Immature natural killer cell (primary cell): Measurements from ENCODE around the gene TRAPPC6A. TPM values are rescaled to one million over a fixed set of nuclear protein-coding genes. Genes with fewer than 3 reads are reported as not detected.

ENCODE experiments used
- DNase-seq, 3 donors: peaks; one replicate each; pipeline ENCODE4 v3.0.0; 2022; ENCODE audit warnings: mixed read lengths in 1 of 3
- H3K27ac Mint-ChIP-seq, 6 donors: one replicate each; pipeline ENCODE4 v1.8.0; 2020; ENCODE audit warnings: mixed read lengths in 6 of 6, mild to moderate bottlenecking in 5 of 6, inconsistent platforms in 4 of 6, moderate library complexity in 3 of 6
- H3K27me3 Mint-ChIP-seq, 3 donors: one replicate each; pipeline ENCODE4 v1.8.0; 2020 to 2021; ENCODE audit warnings: low read depth in 3 of 3, mild to moderate bottlenecking in 3 of 3, mixed read lengths in 3 of 3, moderate library complexity in 3 of 3, inconsistent platforms in 1 of 3
- H3K36me3 Mint-ChIP-seq, 3 donors: one replicate each; pipeline ENCODE4 v1.8.0; 2020; ENCODE audit warnings: mixed read lengths in 3 of 3, inconsistent platforms in 2 of 3, mild to moderate bottlenecking in 2 of 3
- H3K4me1 Mint-ChIP-seq, 2 donors: one replicate each; pipeline ENCODE4 v1.8.0; 2020; ENCODE audit warnings: inconsistent platforms in 2 of 2, mild to moderate bottlenecking in 2 of 2, mixed read lengths in 2 of 2, moderate library complexity in 1 of 2
- H3K4me3 Mint-ChIP-seq, 5 donors: one replicate each; pipeline ENCODE4 v1.8.0; 2020; ENCODE audit warnings: mild to moderate bottlenecking in 5 of 5, mixed read lengths in 5 of 5, inconsistent platforms in 3 of 5, moderate library complexity in 3 of 5
- H3K9me3 Mint-ChIP-seq, 6 donors: one replicate each; pipeline ENCODE4 v1.8.0; 2020; ENCODE audit warnings: mild to moderate bottlenecking in 6 of 6, mixed read lengths in 6 of 6, inconsistent platforms in 4 of 6, moderate library complexity in 3 of 6
- polyA plus RNA-seq, 3 donors: library from polyadenylated mRNA; unstranded; fragments of 300-500 nt; fragmentation: Illumina TruSeq; gene quantifications; one replicate each; pipeline ENCODE4 v1.2.3, GENCODE V29; 2021

TRAPPC6A gene
- polyA plus RNA-seq, 3 donors from 2014 or later, result 132 to 193 (median 166) TPM

- Mint-ChIP-seq H3K36me3 (no peaks in the 10 kb centered on the region), H3K27me3 (peaks cover 0 to 18% (median 10%) of the 10 kb centered on the region in 3 donors), H3K27ac (peak overlapping the region in 4 of 6 donors; percentile 56 to 82 (median 67)), H3K9me3 (no peaks in the 10 kb centered on the region), H3K4me1 (peaks cover 16 to 19% of the 10 kb centered on the region in 2 donors), H3K4me3 (peak overlapping the region; percentile 76 to 86 (median 84))
- DNase-seq, result peak; percentile 22 to 28 (median 23)
These were observed 24.5 kb downstream of the TRAPPC6A start for GRCh38 chr19:45153339-45154063.

DNA sequence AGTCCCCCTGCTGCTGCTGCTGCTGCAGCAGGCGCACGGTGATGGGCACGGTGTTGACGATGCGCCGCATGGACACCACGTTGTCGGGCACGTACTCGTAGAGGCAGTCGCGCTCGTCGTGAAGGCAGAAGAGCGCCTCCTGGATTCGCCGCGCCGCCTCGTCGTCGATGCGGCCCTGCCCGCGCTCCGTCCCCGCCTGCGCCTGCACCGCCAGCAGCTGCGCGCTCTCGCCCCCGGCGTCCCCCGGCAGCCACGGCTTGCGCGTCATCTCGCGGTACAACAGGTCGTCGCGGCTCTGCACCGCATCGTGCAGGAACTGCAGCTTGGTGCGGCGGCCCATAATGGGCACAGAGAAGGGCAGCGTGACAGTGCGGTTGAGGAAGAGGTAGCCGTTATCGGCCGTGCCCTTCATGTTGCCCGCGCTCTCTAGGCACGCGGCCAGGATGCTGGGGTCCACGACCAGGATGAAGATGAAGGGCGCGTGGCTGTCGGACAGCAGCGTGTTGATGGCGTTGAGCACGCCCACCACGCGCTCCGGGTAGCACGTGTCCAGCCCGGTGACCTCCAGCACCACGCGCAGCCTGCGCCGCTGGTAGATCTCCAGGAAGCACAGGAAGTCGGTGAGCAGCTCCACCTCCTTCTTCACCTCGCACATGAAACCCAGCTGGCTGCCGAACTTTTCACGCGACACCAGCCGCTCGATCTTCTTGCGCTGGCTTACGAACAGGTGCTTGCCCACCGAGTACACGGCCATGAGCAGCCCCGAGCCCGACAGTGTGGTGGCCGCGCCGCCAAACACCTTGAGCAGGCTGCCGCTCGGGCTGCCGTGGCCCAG is 25.3 kb downstream of the TRAPPC6A start:
- H3K27me3 Mint-ChIP-seq, result peaks cover 0 to 12% (median 8%) of the 10 kb centered on the region in 3 donors
- DNase-seq, result peak; percentile 64 to 68 (median 67)
- no peaks in the 10 kb centered on the region for H3K36me3 Mint-ChIP-seq
- H3K4me1 Mint-ChIP-seq, result peaks cover 16 to 19% of the 10 kb centered on the region in 2 donors
- H3K4me3 Mint-ChIP-seq, result peak overlapping the region; percentile 76 to 86 (median 84)
- no peaks in the 10 kb centered on the region for H3K9me3 Mint-ChIP-seq
- peak overlapping the region; percentile 53 to 82 (median 68) for H3K27ac Mint-ChIP-seq

DNA sequence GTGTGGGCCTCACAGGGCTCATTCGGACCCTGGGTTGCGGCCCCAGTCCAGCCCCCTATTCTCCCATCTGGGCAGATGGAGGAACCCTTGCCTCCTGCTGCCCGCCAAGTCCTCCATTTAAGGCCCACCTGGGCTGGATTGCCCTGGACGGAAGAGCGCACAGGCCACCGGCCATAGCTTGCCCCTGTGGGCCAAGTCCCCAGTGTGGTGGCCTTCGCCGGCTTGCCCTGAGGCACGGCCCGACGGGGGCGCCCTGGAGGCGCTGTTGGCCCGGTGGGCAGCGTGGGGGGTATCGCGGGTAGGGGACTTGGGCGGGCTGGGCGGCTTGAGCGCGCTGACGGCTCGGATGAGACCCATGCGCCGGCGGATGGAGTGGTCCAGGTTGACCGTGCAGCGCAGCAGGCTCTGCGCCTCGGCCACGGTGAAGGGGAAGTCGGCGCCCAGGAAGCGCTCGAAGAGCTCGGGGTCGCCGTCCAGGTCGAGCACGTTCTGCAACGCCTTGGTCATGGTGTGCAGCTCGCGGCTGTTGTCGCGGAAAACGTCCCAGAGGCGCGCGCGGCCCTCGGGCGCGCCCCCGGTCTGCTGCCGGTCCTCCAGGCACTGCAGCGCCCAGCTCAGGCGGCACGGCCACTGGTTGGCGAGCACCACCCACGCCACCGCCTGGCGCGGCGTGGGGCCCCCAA is 26.1 kb downstream of the TRAPPC6A start:
- H3K9me3 Mint-ChIP-seq, result no peaks in the 10 kb centered on the region
- H3K4me1 Mint-ChIP-seq, result peaks cover 16 to 19% of the 10 kb centered on the region in 2 donors
- H3K36me3 Mint-ChIP-seq, result peaks cover 0 to 3% (median 0%) of the 10 kb centered on the region in 3 donors
- peaks cover 0 to 11% (median 10%) of the 10 kb centered on the region in 3 donors for H3K27me3 Mint-ChIP-seq
- no peak for DNase-seq
- H3K27ac Mint-ChIP-seq, result no peak overlapping the region
- H3K4me3 Mint-ChIP-seq, result peak overlapping the region; percentile 30 to 85 (median 53)

GRCh38 chr19:45151320-45151719 is 26.7 kb downstream of the TRAPPC6A start:
- peaks cover 0 to 11% (median 9%) of the 10 kb centered on the region in 3 donors for H3K27me3 Mint-ChIP-seq
- peak overlapping the region in 4 of 5 donors; percentile 33 to 68 (median 46) for H3K4me3 Mint-ChIP-seq
- peaks cover 0 to 3% (median 0%) of the 10 kb centered on the region in 3 donors for H3K36me3 Mint-ChIP-seq
- H3K27ac Mint-ChIP-seq, result no peak overlapping the region
- peaks cover 16 to 19% of the 10 kb centered on the region in 2 donors for H3K4me1 Mint-ChIP-seq
- no peaks in the 10 kb centered on the region for H3K9me3 Mint-ChIP-seq
- DNase-seq, result no peak

DNA sequence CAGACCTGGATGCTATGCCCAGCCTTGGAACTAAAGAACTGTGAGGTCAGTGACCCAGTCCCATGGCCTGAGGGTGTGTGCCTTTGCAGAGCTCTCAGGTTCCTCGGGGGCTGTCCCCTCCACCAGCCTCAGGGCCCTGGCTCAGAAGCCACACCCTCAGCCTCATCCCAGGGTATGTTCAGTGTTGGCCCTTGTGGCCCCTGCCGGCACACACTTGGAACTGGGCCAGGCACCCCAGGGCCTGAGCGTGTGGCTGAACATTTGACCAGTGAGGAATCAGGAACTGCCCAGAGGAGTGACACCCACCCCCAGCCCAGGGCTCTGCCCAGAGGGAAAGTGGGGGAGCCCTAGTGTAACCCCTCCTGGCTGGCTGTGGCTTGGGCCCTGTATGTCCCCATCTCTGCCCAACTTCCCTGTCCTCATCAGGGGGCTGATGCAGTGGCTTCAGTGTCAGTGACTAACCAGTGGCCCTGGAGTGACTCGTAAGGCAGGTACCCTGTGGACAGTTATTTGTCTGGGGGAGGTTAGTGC is 27.2 kb downstream of the TRAPPC6A start:
- H3K27me3 Mint-ChIP-seq, result peaks cover 0 to 11% (median 9%) of the 10 kb centered on the region in 3 donors
- H3K36me3 Mint-ChIP-seq, result peaks cover 0 to 3% (median 0%) of the 10 kb centered on the region in 3 donors
- H3K27ac Mint-ChIP-seq, result no peak overlapping the region
- no peak overlapping the region for H3K4me3 Mint-ChIP-seq
- DNase-seq, result no peak
- H3K9me3 Mint-ChIP-seq, result no peaks in the 10 kb centered on the region
- peaks cover 16 to 19% of the 10 kb centered on the region in 2 donors for H3K4me1 Mint-ChIP-seq

GRCh38 chr19:45150180-45150579 is 27.9 kb downstream of the TRAPPC6A start:
- H3K27ac Mint-ChIP-seq, result peak overlapping the region in 1 of 6 donors; percentile 40
- H3K4me3 Mint-ChIP-seq, result no peak overlapping the region
- peaks cover 0 to 3% (median 0%) of the 10 kb centered on the region in 3 donors for H3K36me3 Mint-ChIP-seq

GRCh38 chr19:45149129-45149528 is 28.9 kb downstream of the TRAPPC6A start:
- Mint-ChIP-seq H3K4me1 (peaks cover 13 to 17% of the 10 kb centered on the region in 2 donors), H3K27ac (peak overlapping the region in 1 of 6 donors; percentile 47), H3K4me3 (peak overlapping the region in 1 of 5 donors; percentile 21), H3K36me3 (peaks cover 0 to 3% (median 0%) of the 10 kb centered on the region in 3 donors), H3K9me3 (no peaks in the 10 kb centered on the region), H3K27me3 (peaks cover 0 to 11% (median 7%) of the 10 kb centered on the region in 3 donors)
- no peak for DNase-seq

More at GRCh38 chr19:45150180-45150579, 27.9 kb downstream of the TRAPPC6A start:
- H3K27me3 Mint-ChIP-seq, result peaks cover 0 to 11% (median 7%) of the 10 kb centered on the region in 3 donors
- DNase-seq, result no peak
- no peaks in the 10 kb centered on the region for H3K9me3 Mint-ChIP-seq
- H3K4me1 Mint-ChIP-seq, result peaks cover 16 to 19% of the 10 kb centered on the region in 2 donors

- Mint-ChIP-seq H3K27ac (no peak overlapping the region), H3K36me3 (peaks cover 0 to 4% (median 0%) of the 10 kb centered on the region in 3 donors), H3K4me3 (no peak overlapping the region), H3K4me1 (peaks cover 6 to 11% of the 10 kb centered on the region in 2 donors), H3K9me3 (no peaks in the 10 kb centered on the region), H3K27me3 (peaks cover under 1 to 10% (median 5%) of the 10 kb centered on the region in 3 donors)
- DNase-seq, result no peak
These were observed 30.0 kb downstream of the TRAPPC6A start for GRCh38 chr19:45147835-45148676.

- H3K4me3 Mint-ChIP-seq, result no peak overlapping the region
- no peaks in the 10 kb centered on the region for H3K9me3 Mint-ChIP-seq
- no peak for DNase-seq
- peaks cover 0 to 4% (median 2%) of the 10 kb centered on the region in 3 donors for H3K27me3 Mint-ChIP-seq
- H3K36me3 Mint-ChIP-seq, result peaks cover 0 to 10% (median 0%) of the 10 kb centered on the region in 3 donors
- no peak overlapping the region for H3K27ac Mint-ChIP-seq
- H3K4me1 Mint-ChIP-seq, result peaks cover 0 to 3% of the 10 kb centered on the region in 2 donors
These were observed 31.3 kb downstream of the TRAPPC6A start for GRCh38 chr19:45146741-45147205.

GRCh38 chr19:45146251-45146650 is 31.8 kb downstream of the TRAPPC6A start:
- Mint-ChIP-seq H3K4me3 (no peak overlapping the region), H3K36me3 (peaks cover 0 to 10% (median 0%) of the 10 kb centered on the region in 3 donors), H3K4me1 (peaks cover 0 to under 1% of the 10 kb centered on the region in 2 donors), H3K27ac (no peak overlapping the region), H3K9me3 (no peaks in the 10 kb centered on the region), H3K27me3 (peaks cover 0 to 6% (median 2%) of the 10 kb centered on the region in 3 donors)
- DNase-seq, result no peak

GRCh38 chr19:45145270-45146189 is 32.5 kb downstream of the TRAPPC6A start:
- Mint-ChIP-seq H3K27ac (no peak overlapping the region), H3K4me1 (no peaks in the 10 kb centered on the region), H3K27me3 (peaks cover 0 to 6% (median 2%) of the 10 kb centered on the region in 3 donors), H3K4me3 (no peak overlapping the region), H3K9me3 (no peaks in the 10 kb centered on the region), H3K36me3 (peaks cover 0 to 10% (median 0%) of the 10 kb centered on the region in 3 donors)
- no peak for DNase-seq
